Endodermal cell (in vitro differentiated cells): ENCODE data around the gene CENPP. TPM values are rescaled to one million over a fixed set of nuclear protein-coding genes. Genes with fewer than 3 reads are reported as not detected.

Experiments used
- DNase-seq: peaks from one replicate; pipeline ENCODE4 v3.0.0-alpha.2; 2017
- H3K27ac ChIP-seq: 2 replicates; pipeline ENCODE4 v1.5.1; 2013; ENCODE audit warnings: mild to moderate bottlenecking, low read depth, low read length, moderate library complexity
- H3K27me3 ChIP-seq: 2 replicates; pipeline ENCODE4 v1.6.1; 2013; ENCODE audit warnings: mild to moderate bottlenecking, low read length, moderate library complexity; ENCODE audit not compliant: insufficient read depth, control insufficient read depth, poor library complexity, severe bottlenecking
- H3K36me3 ChIP-seq: 2 replicates; pipeline ENCODE4 v1.7.0; 2013; ENCODE audit warnings: mild to moderate bottlenecking, low read length, moderate library complexity; ENCODE audit not compliant: control insufficient read depth, insufficient read depth
- H3K4me1 ChIP-seq: one replicate; pipeline ENCODE4 v1.7.0; 2013; ENCODE audit warnings: low read length; ENCODE audit not compliant: control insufficient read depth, insufficient read depth
- H3K4me3 ChIP-seq: 2 replicates; pipeline ENCODE4 v1.5.1; 2013; ENCODE audit warnings: mild to moderate bottlenecking, low read length, moderate library complexity
- H3K9ac ChIP-seq: 2 replicates; pipeline ENCODE4 v1.6.1; 2013; ENCODE audit warnings: mild to moderate bottlenecking, low read length, moderate library complexity; ENCODE audit not compliant: poor library complexity, severe bottlenecking; ENCODE audit errors: extremely low read depth
- H3K9me3 ChIP-seq: 2 replicates; pipeline ENCODE4 v1.6.1; 2013; ENCODE audit warnings: mild to moderate bottlenecking, low read length, moderate library complexity; ENCODE audit not compliant: control insufficient read depth
- H3K27ac Mint-ChIP-seq: 2 replicates; pipeline ENCODE4 v1.8.0; 2020; ENCODE audit warnings: mixed read lengths
- H3K27me3 Mint-ChIP-seq: 2 replicates; pipeline ENCODE4 v1.8.0; 2021; ENCODE audit warnings: mild to moderate bottlenecking, mixed read lengths; ENCODE audit not compliant: insufficient read depth
- H3K36me3 Mint-ChIP-seq: 2 replicates; pipeline ENCODE4 v1.8.0; 2020; ENCODE audit warnings: low read depth, mixed read lengths
- H3K4me1 Mint-ChIP-seq: 2 replicates; pipeline ENCODE4 v1.8.0; 2020; ENCODE audit warnings: mixed read lengths
- H3K4me3 Mint-ChIP-seq: 2 replicates; pipeline ENCODE4 v1.8.0; 2020; ENCODE audit warnings: mild to moderate bottlenecking, moderate library complexity, mixed read lengths
- H3K9me3 Mint-ChIP-seq: 2 replicates; pipeline ENCODE4 v1.8.0; 2020; ENCODE audit warnings: mild to moderate bottlenecking, mixed read lengths
- WGBS, 2 experiments: methylation state at CpG; one replicate each; pipeline versions ENCODE4 v1.1.5 to v1.1.7; 2013; ENCODE audit warnings: missing lambda C conversion rate in 2 of 2, mixed read lengths in 1 of 2; ENCODE audit not compliant: insufficient coverage in 1 of 2, insufficient read length in 1 of 2; 5-methylcytosine and 5-hydroxymethylcytosine counted together
- total RNA-seq, 2 donors: library from RNA; stranded (reverse); fragmentation: NEBNext Ultra II Directional in 1 of 2; extraction: Animal tissue kit (Norgen Biotek cat#: 25700) in 1 of 2; gene quantifications; 2 replicates in 1 of 2; 3 replicates in 1 of 2; pipeline ENCODE4 v1.2.1, GENCODE V29; 2021
- TF ChIP-seq, protein P1 (sequence below): fragments of 200-600 bp; sonication (generic); conservative IDR thresholded peaks from 2 replicates; pipeline ENCODE4 v1.5.0; 2021; ENCODE audit warnings: antibody characterized with exemption, mild to moderate bottlenecking

CENPP gene
- total RNA-seq, 2 donors from 2014 or later = 8.2 to 9.2 TPM

- no peak overlapping the region for H3K4me3 ChIP-seq
- no peaks in the 10 kb centered on the region for H3K36me3 Mint-ChIP-seq
- DNase-seq = no peak
- no peak overlapping the region for H3K9ac ChIP-seq
- H3K27ac Mint-ChIP-seq = no peak overlapping the region
- no peak overlapping the region for H3K27ac ChIP-seq
- no peak overlapping the region for H3K4me3 Mint-ChIP-seq
- peaks cover 11% of the 10 kb centered on the region for H3K4me1 Mint-ChIP-seq
- no peaks in the 10 kb centered on the region for H3K9me3 Mint-ChIP-seq
- no peaks in the 10 kb centered on the region for H3K9me3 ChIP-seq
- 97% methylated on average over 1 of the region's 1 CpG; no CpG with 5 or more reads in 1 of the 2 experiments for WGBS, 2 experiments
- no peaks in the 10 kb centered on the region for H3K4me1 ChIP-seq
- no peaks in the 10 kb centered on the region for H3K27me3 ChIP-seq
- no peaks in the 10 kb centered on the region for H3K27me3 Mint-ChIP-seq
- TF ChIP-seq, protein P1, sequence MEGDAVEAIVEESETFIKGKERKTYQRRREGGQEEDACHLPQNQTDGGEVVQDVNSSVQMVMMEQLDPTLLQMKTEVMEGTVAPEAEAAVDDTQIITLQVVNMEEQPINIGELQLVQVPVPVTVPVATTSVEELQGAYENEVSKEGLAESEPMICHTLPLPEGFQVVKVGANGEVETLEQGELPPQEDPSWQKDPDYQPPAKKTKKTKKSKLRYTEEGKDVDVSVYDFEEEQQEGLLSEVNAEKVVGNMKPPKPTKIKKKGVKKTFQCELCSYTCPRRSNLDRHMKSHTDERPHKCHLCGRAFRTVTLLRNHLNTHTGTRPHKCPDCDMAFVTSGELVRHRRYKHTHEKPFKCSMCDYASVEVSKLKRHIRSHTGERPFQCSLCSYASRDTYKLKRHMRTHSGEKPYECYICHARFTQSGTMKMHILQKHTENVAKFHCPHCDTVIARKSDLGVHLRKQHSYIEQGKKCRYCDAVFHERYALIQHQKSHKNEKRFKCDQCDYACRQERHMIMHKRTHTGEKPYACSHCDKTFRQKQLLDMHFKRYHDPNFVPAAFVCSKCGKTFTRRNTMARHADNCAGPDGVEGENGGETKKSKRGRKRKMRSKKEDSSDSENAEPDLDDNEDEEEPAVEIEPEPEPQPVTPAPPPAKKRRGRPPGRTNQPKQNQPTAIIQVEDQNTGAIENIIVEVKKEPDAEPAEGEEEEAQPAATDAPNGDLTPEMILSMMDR = no peak
- H3K36me3 ChIP-seq = no peaks in the 10 kb centered on the region
Observed at GRCh38 chr9:92528522-92528849, 202.7 kb downstream of the CENPP start.

GRCh38 chr9:92529124-92529523 lies 203.4 kb downstream of the CENPP start:
- no peak overlapping the region for H3K4me3 Mint-ChIP-seq
- Histone ChIP-seq H3K9me3 (no peaks in the 10 kb centered on the region), H3K27ac (no peak overlapping the region), H3K4me3 (no peak overlapping the region), H3K4me1 (no peaks in the 10 kb centered on the region), H3K36me3 (no peaks in the 10 kb centered on the region), H3K27me3 (no peaks in the 10 kb centered on the region), H3K9ac (no peak overlapping the region)
- no peak for DNase-seq
- WGBS, 2 experiments = 86 to 90% methylated on average over 1 to 3 of the region's 3 CpGs
- no peaks in the 10 kb centered on the region for H3K9me3 Mint-ChIP-seq
- H3K27ac Mint-ChIP-seq = no peak overlapping the region
- H3K27me3 Mint-ChIP-seq = no peaks in the 10 kb centered on the region
- TF ChIP-seq, protein P1 = no peak
- H3K36me3 Mint-ChIP-seq = no peaks in the 10 kb centered on the region
- peaks cover 11% of the 10 kb centered on the region for H3K4me1 Mint-ChIP-seq

DNA sequence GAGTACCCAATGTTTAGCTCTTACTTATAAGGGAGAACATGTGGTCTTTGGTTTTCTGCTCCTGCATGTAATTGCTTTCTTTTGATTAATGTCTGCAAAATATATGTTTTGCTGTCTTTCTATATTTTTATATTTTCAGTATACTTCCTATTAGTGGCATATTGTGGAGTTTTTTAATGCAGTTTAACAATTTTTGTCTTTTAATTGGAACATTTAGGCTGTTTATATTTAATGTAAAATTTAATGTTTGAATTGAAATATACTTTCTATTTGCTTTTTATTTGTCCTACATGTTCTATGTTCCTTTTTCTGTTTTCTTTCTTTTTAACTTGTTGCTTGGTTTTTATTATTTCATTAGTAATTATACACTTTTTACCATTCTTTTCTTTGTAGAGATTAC lies 205.1 kb downstream of the CENPP start:
- Histone ChIP-seq H3K4me1 (no peaks in the 10 kb centered on the region), H3K9me3 (no peaks in the 10 kb centered on the region)

More for the DNA sequence above, 205.1 kb downstream of the CENPP start:
- Histone ChIP-seq H3K9ac (no peak overlapping the region), H3K27ac (no peak overlapping the region), H3K4me3 (no peak overlapping the region), H3K36me3 (no peaks in the 10 kb centered on the region), H3K27me3 (no peaks in the 10 kb centered on the region)
- TF ChIP-seq, protein P1 = no peak
- Mint-ChIP-seq H3K27ac (no peak overlapping the region), H3K27me3 (no peaks in the 10 kb centered on the region), H3K4me3 (no peak overlapping the region), H3K4me1 (peaks cover 17% of the 10 kb centered on the region), H3K36me3 (no peaks in the 10 kb centered on the region), H3K9me3 (no peaks in the 10 kb centered on the region)
- no peak for DNase-seq
